ENCODE results near the gene HES6.

- TF ChIP-seq CTCF (conservative IDR thresholded peaks at IDR 0.05) (no peak), EZH2 (IDR thresholded peaks at IDR 0.05; ENCODE audit: low read depth) (no peak)
Measured at GRCh38 chr2:238254095-238254723, 14.4 kb upstream of the HES6 start.
